K562 (cell line): ENCODE measurements around the gene COL23A1. TPM values are rescaled to one million over a fixed set of nuclear protein-coding genes. Genes with fewer than 3 reads are reported as not detected.

Experiments used
- ATAC-seq: fragments of 200-7000 bp; cut with Tn5 transposase; 3 replicates; pipeline ENCODE4 v1.9.1; 2020; ENCODE audit warnings: moderate library complexity
- BruUV-seq: library from RNA; stranded (reverse); fragments of 400-500 nt; replicated peaks from 2 replicates; lab custom pipeline; 2021; lab: Mats Ljungman, UMichigan
- CTCF ChIA-PET: fragments of 300-600 bp; formaldehyde crosslinking; extraction: SDS; loops from one replicate; lab custom pipeline; 2021; ENCODE audit warnings: low intra/inter-chr PET ratio; lab: Yijun Ruan, JAX
- POLR2A ChIA-PET: fragments of 300-600, 350-650 bp; sonication (Branson Sonifier 250); formaldehyde crosslinking; extraction: SDS; loops from one replicate; lab custom pipeline; 2021; ENCODE audit warnings: antibody characterized with exemption, inconsistent platforms; lab: Yijun Ruan, JAX
- DNase-seq, 4 experiments: peaks; one replicate each; pipeline versions ENCODE4 v3.0.0 to v3.0.0-alpha.2; 2011 to 2018; ENCODE audit warnings: low spot score in 3 of 4, mixed read lengths in 3 of 4; ENCODE audit errors: extremely low read depth in 1 of 4
- FAIRE-seq: peaks from 2 replicates; lab custom pipeline; 2011; peaks lifted over from hg19 to GRCh38; lab: Jason Lieb, UNC
- H2AFZ ChIP-seq: 2 replicates; pipeline ENCODE4 v1.6.0; 2011; ENCODE audit warnings: low read depth, low read length, control low read depth, inconsistent platforms
- H3K27ac ChIP-seq: fragments of 200-600 bp; 3 replicates; pipeline ENCODE4 v1.8.0; 2011; ENCODE audit warnings: low read depth, mild to moderate bottlenecking, control low read depth, inconsistent platforms, low read length, moderate library complexity, mixed read lengths; ENCODE audit errors: extremely low read depth
- H3K27me3 ChIP-seq, 2 experiments: fragments of 300-600 bp in 1 of 2; 2 replicates in 1 of 2; 3 replicates in 1 of 2; pipeline versions ENCODE4 v1.6.0 to v1.8.0; 2011; ENCODE audit warnings: inconsistent platforms in 2 of 2, low read length in 2 of 2, mild to moderate bottlenecking in 1 of 2, mixed read lengths in 1 of 2, moderate library complexity in 1 of 2; ENCODE audit not compliant: control insufficient read depth in 2 of 2, insufficient read depth in 2 of 2
- H3K36me3 ChIP-seq: fragments of 300-600 bp; 3 replicates; pipeline ENCODE4 v1.8.0; 2011; ENCODE audit warnings: mild to moderate bottlenecking, low read length, inconsistent platforms; ENCODE audit not compliant: control insufficient read depth, insufficient read depth
- H3K4me1 ChIP-seq, 2 experiments: fragments of 200-600 bp in 1 of 2; replicated peaks in 1 of 2; 2 replicates in 1 of 2; 3 replicates in 1 of 2; pipeline versions ENCODE4 v1.5.1 to v1.8.0; 2011; ENCODE audit warnings: inconsistent platforms in 2 of 2, low read length in 2 of 2, mild to moderate bottlenecking in 1 of 2, mixed read lengths in 1 of 2, moderate library complexity in 1 of 2; ENCODE audit not compliant: control insufficient read depth in 2 of 2, insufficient read depth in 2 of 2
- H3K4me2 ChIP-seq: 2 replicates; pipeline ENCODE4 v1.6.1; 2011; ENCODE audit warnings: low read length, control low read depth, inconsistent platforms, mixed read lengths; ENCODE audit not compliant: insufficient read depth
- H3K4me3 ChIP-seq: fragments of 200-600 bp; sonication (generic), shearing (Covaris generic); 2 replicates; pipeline ENCODE4 v1.5.1; 2016; ENCODE audit warnings: control low read depth, inconsistent platforms
- H3K79me2 ChIP-seq: fragments of 200-600 bp; 3 replicates; pipeline ENCODE4 v1.8.0; 2011; ENCODE audit warnings: low read length, inconsistent platforms; ENCODE audit not compliant: control insufficient read depth, insufficient read depth
- H3K9ac ChIP-seq, 2 experiments: 2 replicates each; pipeline versions ENCODE4 v1.6.0 to v1.6.1; 2011; ENCODE audit warnings: low read depth in 2 of 2, low read length in 2 of 2, control low read depth in 1 of 2, inconsistent platforms in 1 of 2, mild to moderate bottlenecking in 1 of 2, mixed read lengths in 1 of 2; ENCODE audit not compliant: insufficient read depth in 1 of 2
- H3K9me1 ChIP-seq: one replicate; pipeline ENCODE4 v1.6.0; 2011; ENCODE audit warnings: inconsistent platforms, mild to moderate bottlenecking, low read length, moderate library complexity; ENCODE audit not compliant: control insufficient read depth, insufficient read depth
- H3K9me3 ChIP-seq: replicated peaks from 2 replicates; pipeline ENCODE4 v1.5.1; 2011; ENCODE audit warnings: low read depth, low read length, inconsistent platforms; ENCODE audit not compliant: control insufficient read depth, insufficient read depth
- H4K20me1 ChIP-seq: replicated peaks from 2 replicates; pipeline ENCODE4 v1.6.1; 2011; ENCODE audit warnings: low read length, inconsistent platforms, mixed read lengths; ENCODE audit not compliant: control insufficient read depth, insufficient read depth
- MTA1 ChIP-seq: fragments of 450-650 bp; IDR thresholded peaks from 2 replicates; pipeline ENCODE4 v1.6.1; 2017; ENCODE audit warnings: borderline replicate concordance
- WGBS: fragments of 100-300 bp; shearing (Covaris generic); methylation state at CpG from one replicate; pipeline ENCODE4 v1.1.6; 2016; ENCODE audit warnings: low coverage, mixed read lengths; ENCODE audit not compliant: insufficient coverage; ENCODE audit errors: missing lambda C conversion rate; 5-methylcytosine and 5-hydroxymethylcytosine counted together
- in situ Hi-C: fragments of 300-500 bp; cut with MboI; formaldehyde crosslinking; loops from 4 replicates; pipeline ENCODE4 v1.15.0; 2018; ENCODE audit warnings: inconsistent platforms, mixed read lengths
- intact Hi-C: fragments of 100-400 bp; cut with micrococcal nuclease; formaldehyde crosslinking; loops from 2 replicates; pipeline ENCODE4 v1.14.2; 2022
- polyA plus RNA-seq, 8 experiments: library from polyadenylated mRNA; depleted of rRNA in 4 of 8; stranded (reverse) in 5 of 8; unstranded in 3 of 8; fragments of >200 nt; fragmentation: Nextera tagmentation in 2 of 8; fragmentation: Illumina TruSeq in 1 of 8; extraction: Ambion mirVana in 2 of 8; extraction: Trizol in 1 of 8; gene quantifications; 2 replicates each; pipeline versions ENCODE4 v1.2.1 to v1.2.3, GENCODE V29; 2011 to 2014; ENCODE audit warnings: inconsistent platforms in 1 of 8, missing spikeins in 1 of 8
- total RNA-seq, 7 experiments: library from RNA; depleted of rRNA in 6 of 7; stranded (reverse); fragments of >200 nt in 6 of 7; fragmentation: Illumina TruSeq in 2 of 7; extraction: Trizol in 2 of 7; gene quantifications; 2 replicates each; pipeline versions ENCODE4 v1.2.1 to v1.2.3, GENCODE V29; 2011 to 2021; ENCODE audit warnings: low replicate concordance in 1 of 7
- TF ChIP-seq, protein P1 (sequence below): sonication (generic); formaldehyde crosslinking; IDR thresholded peaks from 2 replicates; pipeline ENCODE4 v1.8.0; 2022; ENCODE audit warnings: mild to moderate bottlenecking, missing genetic modification reagents
- TF ChIP-seq, protein P2 (sequence below): fragments of 250-450 bp; sonication (Bioruptor Pico); IDR thresholded peaks from 2 replicates; pipeline ENCODE4 v1.4.0; 2020; ENCODE audit warnings: mild to moderate bottlenecking, moderate library complexity
- TF ChIP-seq, protein P3 (sequence below): fragments of 450-650 bp; IDR thresholded peaks from 2 replicates; pipeline ENCODE4 v1.6.1; 2016; ENCODE audit warnings: antibody characterized with exemption
- TF ChIP-seq, protein P4 (sequence below): fragments of 450-650 bp; formaldehyde crosslinking; IDR thresholded peaks from 2 replicates; pipeline ENCODE4 v1.4.0; 2020; ENCODE audit warnings: mild to moderate bottlenecking, moderate library complexity

Gene COL23A1
- total and polyA plus RNA-seq, 9 of the 15 experiments (the other 6 are each of a cell fraction or from before 2014, with no cell fraction given), result 0.09 TPM; not detected in 8

DNA sequence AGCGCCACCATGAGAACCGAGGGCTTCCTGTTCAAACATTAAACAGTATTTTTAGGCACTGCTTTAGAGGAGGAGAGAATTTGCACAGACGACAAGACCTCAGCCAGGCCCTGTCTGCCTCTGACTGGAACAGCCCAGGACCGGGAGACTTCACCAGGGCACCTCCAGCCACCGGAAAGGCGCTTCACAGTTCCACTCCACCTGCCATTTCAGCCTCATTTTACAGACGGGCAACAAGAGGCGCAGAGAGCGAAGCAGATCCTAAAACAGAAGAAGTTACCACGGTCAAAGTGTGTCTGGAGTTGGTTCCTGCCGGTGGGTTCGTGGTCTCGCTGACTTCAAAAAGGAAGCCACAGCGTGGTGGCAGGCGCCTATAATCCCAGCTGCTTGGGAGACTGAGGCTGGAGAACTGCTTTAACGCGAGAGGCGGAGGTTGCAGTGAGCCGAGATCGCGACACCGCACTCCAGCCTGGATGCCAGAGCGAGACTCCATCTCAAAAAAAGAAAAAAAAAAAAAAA is 28.4 kb downstream of the COL23A1 start:
- no peaks in the 10 kb centered on the region for H3K36me3 ChIP-seq
- H4K20me1 ChIP-seq, result no peaks in the 10 kb centered on the region
- in situ Hi-C loops (no loop called here), intact Hi-C loops (no loop called here)
- H3K9me1 ChIP-seq, result no peaks in the 10 kb centered on the region
- POLR2A ChIA-PET, result no interaction called here
- H2AFZ ChIP-seq, result no peak overlapping the region
- H3K4me2 ChIP-seq, result no peak overlapping the region
- TF ChIP-seq, protein P1, sequence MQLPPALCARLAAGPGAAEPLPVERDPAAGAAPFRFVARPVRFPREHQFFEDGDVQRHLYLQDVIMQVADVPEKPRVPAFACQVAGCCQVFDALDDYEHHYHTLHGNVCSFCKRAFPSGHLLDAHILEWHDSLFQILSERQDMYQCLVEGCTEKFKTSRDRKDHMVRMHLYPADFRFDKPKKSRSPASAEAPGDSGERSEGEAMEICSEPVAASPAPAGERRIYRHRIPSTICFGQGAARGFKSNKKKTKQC, result no peak
- TF ChIP-seq, protein P2, sequence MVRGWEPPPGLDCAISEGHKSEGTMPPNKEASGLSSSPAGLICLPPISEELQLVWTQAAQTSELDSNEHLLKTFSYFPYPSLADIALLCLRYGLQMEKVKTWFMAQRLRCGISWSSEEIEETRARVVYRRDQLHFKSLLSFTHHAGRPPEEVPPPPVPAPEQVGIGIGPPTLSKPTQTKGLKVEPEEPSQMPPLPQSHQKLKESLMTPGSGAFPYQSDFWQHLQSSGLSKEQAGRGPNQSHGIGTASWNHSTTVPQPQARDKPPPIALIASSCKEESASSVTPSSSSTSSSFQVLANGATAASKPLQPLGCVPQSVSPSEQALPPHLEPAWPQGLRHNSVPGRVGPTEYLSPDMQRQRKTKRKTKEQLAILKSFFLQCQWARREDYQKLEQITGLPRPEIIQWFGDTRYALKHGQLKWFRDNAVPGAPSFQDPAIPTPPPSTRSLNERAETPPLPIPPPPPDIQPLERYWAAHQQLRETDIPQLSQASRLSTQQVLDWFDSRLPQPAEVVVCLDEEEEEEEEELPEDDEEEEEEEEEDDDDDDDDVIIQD, result no peak
- TF ChIP-seq, protein P3, sequence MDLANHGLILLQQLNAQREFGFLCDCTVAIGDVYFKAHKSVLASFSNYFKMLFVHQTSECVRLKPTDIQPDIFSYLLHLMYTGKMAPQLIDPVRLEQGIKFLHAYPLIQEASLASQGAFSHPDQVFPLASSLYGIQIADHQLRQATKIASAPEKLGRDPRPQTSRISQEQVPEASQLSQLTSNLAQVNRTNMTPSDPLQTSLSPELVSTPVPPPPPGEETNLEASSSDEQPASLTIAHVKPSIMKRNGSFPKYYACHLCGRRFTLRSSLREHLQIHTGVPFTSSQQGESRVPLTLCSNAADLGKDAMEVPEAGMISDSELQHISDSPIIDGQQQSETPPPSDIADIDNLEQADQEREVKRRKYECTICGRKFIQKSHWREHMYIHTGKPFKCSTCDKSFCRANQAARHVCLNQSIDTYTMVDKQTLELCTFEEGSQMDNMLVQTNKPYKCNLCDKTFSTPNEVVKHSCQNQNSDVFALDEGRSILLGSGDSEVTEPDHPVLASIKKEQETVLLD, result no peak
- TF ChIP-seq MTA1, result no peak
- TF ChIP-seq, protein P4, sequence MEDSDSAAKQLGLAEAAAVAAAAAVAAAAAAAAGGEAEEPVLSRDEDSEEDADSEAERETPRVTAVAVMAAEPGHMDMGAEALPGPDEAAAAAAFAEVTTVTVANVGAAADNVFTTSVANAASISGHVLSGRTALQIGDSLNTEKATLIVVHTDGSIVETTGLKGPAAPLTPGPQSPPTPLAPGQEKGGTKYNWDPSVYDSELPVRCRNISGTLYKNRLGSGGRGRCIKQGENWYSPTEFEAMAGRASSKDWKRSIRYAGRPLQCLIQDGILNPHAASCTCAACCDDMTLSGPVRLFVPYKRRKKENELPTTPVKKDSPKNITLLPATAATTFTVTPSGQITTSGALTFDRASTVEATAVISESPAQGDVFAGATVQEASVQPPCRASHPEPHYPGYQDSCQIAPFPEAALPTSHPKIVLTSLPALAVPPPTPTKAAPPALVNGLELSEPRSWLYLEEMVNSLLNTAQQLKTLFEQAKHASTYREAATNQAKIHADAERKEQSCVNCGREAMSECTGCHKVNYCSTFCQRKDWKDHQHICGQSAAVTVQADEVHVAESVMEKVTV (CRISPR knock-in tag), result no peak
- H3K4me1 ChIP-seq, result peaks cover 9 to 14% of the 10 kb centered on the region in 2 experiments; a peak in 4 of 5 replicates
- H3K79me2 ChIP-seq, result no peaks in the 10 kb centered on the region
- FAIRE-seq, result no peak
- H3K9ac ChIP-seq, result no peak overlapping the region
- 32% methylated on average over 15 of the region's 23 CpGs for WGBS
- no peak for ATAC-seq
- peaks cover 10 to 56% of the 10 kb centered on the region in 2 experiments for H3K27me3 ChIP-seq
- CTCF ChIA-PET, result no interaction called here
- no peak for DNase-seq
- no peak overlapping the region for H3K4me3 ChIP-seq
- no peak overlapping the region for H3K27ac ChIP-seq
- H3K9me3 ChIP-seq, result no peaks in the 10 kb centered on the region; the same call in 1 of the 2 replicates
- BruUV-seq, result no TSS peak
